SK-N-SH (cell line): ENCODE measurements around the gene TRABD2A. TPM values are rescaled to one million over a fixed set of nuclear protein-coding genes. Genes with fewer than 3 reads are reported as not detected.

Experiments
- CHD2 ChIP-seq: fragments of 150-350 bp; IDR thresholded peaks from 2 replicates; pipeline ENCODE4 v1.6.1; 2018; ENCODE audit warnings: low read length; ENCODE audit not compliant: partially characterized antibody
- CTCF ChIP-seq: fragments of 200-600 bp; sonication (generic); IDR thresholded peaks from 2 replicates; pipeline ENCODE4 v1.6.1; 2017; ENCODE audit warnings: antibody characterized with exemption, mild to moderate bottlenecking, moderate library complexity
- EP300 ChIP-seq, 2 experiments: IDR thresholded peaks; 2 replicates each; pipeline versions ENCODE4 v1.4.0 to v1.6.1; 2012; ENCODE audit warnings: borderline replicate concordance in 1 of 2, low read depth in 1 of 2, low read length in 1 of 2
- FOXM1 ChIP-seq: IDR thresholded peaks from 2 replicates; pipeline ENCODE4 v1.4.0; 2012; ENCODE audit warnings: low read depth, mild to moderate bottlenecking
- MXI1 ChIP-seq: IDR thresholded peaks from 2 replicates; pipeline ENCODE4 v1.6.1; 2012; ENCODE audit warnings: mild to moderate bottlenecking, low read depth, low read length, improper control_type of control experiment
- NFIC ChIP-seq: IDR thresholded peaks from 2 replicates; pipeline ENCODE4 v1.4.0; 2012; ENCODE audit warnings: borderline replicate concordance
- SMC3 ChIP-seq: IDR thresholded peaks from 2 replicates; pipeline ENCODE4 v1.6.1; 2012; ENCODE audit warnings: low read depth, low read length, improper control_type of control experiment
- TAF1 ChIP-seq: IDR thresholded peaks from 2 replicates; pipeline ENCODE4 v1.6.1; 2012; ENCODE audit warnings: low read depth, mild to moderate bottlenecking, low read length, moderate library complexity, borderline replicate concordance
- TEAD4 ChIP-seq: IDR thresholded peaks from 2 replicates; pipeline ENCODE4 v1.4.0; 2012; ENCODE audit warnings: mild to moderate bottlenecking, borderline replicate concordance; ENCODE audit not compliant: insufficient read depth
- USF1 ChIP-seq: IDR thresholded peaks from 2 replicates; pipeline ENCODE4 v1.4.0; 2012; ENCODE audit warnings: low read depth, borderline replicate concordance
- USF2 ChIP-seq: fragments of 150-350 bp; IDR thresholded peaks from 2 replicates; pipeline ENCODE4 v1.6.1; 2017; ENCODE audit warnings: antibody characterized with exemption, low read length, low read depth, borderline replicate concordance
- YY1 ChIP-seq: IDR thresholded peaks from 2 replicates; pipeline ENCODE4 v1.4.0; 2012; ENCODE audit warnings: low read depth, mild to moderate bottlenecking
- ZBTB33 ChIP-seq: IDR thresholded peaks from 2 replicates; pipeline ENCODE4 v1.4.0; 2012; ENCODE audit warnings: low read depth, borderline replicate concordance
- polyA plus RNA-seq, 3 experiments: library from polyadenylated mRNA; depleted of rRNA; stranded (reverse); fragments of >200 nt; gene quantifications; 2 replicates each; pipeline ENCODE4 v1.2.3, GENCODE V29; 2012

The TRABD2A gene
- polyA plus RNA-seq, 1 of the 3 experiments (the other 2 are of a cell fraction) = 3.0 TPM

- TF ChIP-seq ZBTB33 = peak; percentile 83; the same call in 1 of the 2 replicates
- peak; percentile 44; the same call in 1 of the 2 replicates for TF ChIP-seq YY1
- no peak for TF ChIP-seq FOXM1
- TF ChIP-seq NFIC = no peak
- no peak for TF ChIP-seq USF2
- TF ChIP-seq EP300 (IDR thresholded peaks at IDR 0.05; ENCODE audit: borderline replicate concordance in 1 of 2, low read depth in 1 of 2, low read length in 1 of 2) = peak in 1 of 2 experiments; percentile 27; a peak in 1 of 4 replicates
- 0 out of 2 replicates have a peak, but pooled peaks have one; percentile 25 for TF ChIP-seq CTCF
- peak; percentile 40 for TF ChIP-seq CHD2
- TF ChIP-seq SMC3 = no peak
- no peak for TF ChIP-seq USF1
- no peak; the same call in 1 of the 2 replicates for TF ChIP-seq MXI1
- peak; percentile 94 for TF ChIP-seq TAF1
- no peak for TF ChIP-seq TEAD4
Observed at GRCh38 chr2:84905181-84906107, 24.6 kb upstream of the TRABD2A start, which contains the start of gene TMSB10 (continued).
